ENCODE results near the gene STK38.
"Not testable (repeated sequence)": the region's sequence is repeated elsewhere in the genome, so short reads cannot be mapped to it uniquely, and the experiment has no call there.

STK38 gene

DNA sequence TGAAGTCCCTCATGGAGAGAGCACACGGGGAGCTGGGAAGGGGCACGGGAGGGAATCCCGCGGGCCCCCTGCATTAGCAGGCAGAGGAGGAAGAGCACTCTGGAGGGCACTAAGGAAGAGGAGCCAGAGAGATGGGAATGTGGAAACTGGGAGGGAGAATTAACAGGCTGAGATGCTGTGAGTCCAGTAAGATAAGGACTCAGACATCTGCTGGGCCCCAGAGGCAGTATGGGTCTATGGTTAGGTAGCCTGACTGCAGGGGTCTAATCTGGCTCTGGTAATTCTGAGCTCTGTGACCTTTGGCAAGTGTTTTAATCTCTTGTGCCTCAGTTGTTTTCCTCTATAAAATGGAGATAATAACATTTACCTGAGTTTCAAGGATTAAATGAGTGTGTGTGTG is 31.2 kb upstream of the STK38 start:
- H3K9me3 ChIP-seq (replicated peaks; ENCODE audit: low read length): no peaks in the 10 kb centered on the region
- peaks cover 40% of the 10 kb centered on the region for H3K4me1 ChIP-seq (ENCODE audit: control insufficient read depth, insufficient read depth, low read length)
- H3K4me3 ChIP-seq (ENCODE audit: low read length): no peak overlapping the region
- H3K36me3 ChIP-seq (ENCODE audit: insufficient read depth, low read length): no peaks in the 10 kb centered on the region
- no peak overlapping the region for H3K4me2 ChIP-seq (ENCODE audit: low read length)
- H3K9ac ChIP-seq (ENCODE audit: low read depth, low read length): no peak overlapping the region
- no peaks in the 10 kb centered on the region for H3K27me3 ChIP-seq (ENCODE audit: control insufficient read depth, insufficient read depth, low read length)

DNA sequence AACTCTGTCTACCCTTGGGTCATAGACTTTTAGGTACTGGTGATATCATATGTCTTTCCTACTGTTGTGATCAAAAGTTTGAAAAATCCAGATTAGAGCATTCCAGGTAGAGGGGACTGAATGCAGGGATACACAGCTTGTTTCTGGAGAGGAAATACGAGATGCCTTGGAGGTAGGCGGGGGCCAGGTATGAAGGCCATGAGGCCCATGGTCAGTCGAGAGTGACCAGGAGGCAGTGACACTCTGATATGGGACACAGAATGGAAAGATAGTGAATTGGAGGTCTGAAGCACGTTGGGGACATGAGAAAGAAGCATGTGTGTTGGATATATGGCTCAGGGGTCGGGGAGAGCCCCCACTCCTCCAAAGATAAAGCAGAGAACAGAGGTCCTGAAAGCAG is 30.8 kb upstream of the STK38 start:
- no peak overlapping the region for H3K9ac ChIP-seq (ENCODE audit: low read depth, low read length)
- peaks cover 40% of the 10 kb centered on the region for H3K4me1 ChIP-seq (ENCODE audit: control insufficient read depth, insufficient read depth, low read length)
- H3K4me3 ChIP-seq (ENCODE audit: low read length): no peak overlapping the region
- H3K9me3 ChIP-seq (replicated peaks; ENCODE audit: low read length): no peaks in the 10 kb centered on the region
- H3K27me3 ChIP-seq (ENCODE audit: control insufficient read depth, insufficient read depth, low read length): no peaks in the 10 kb centered on the region
- H3K36me3 ChIP-seq (ENCODE audit: insufficient read depth, low read length): no peaks in the 10 kb centered on the region
- H3K4me2 ChIP-seq (ENCODE audit: low read length): peak overlapping the region; percentile 6

DNA sequence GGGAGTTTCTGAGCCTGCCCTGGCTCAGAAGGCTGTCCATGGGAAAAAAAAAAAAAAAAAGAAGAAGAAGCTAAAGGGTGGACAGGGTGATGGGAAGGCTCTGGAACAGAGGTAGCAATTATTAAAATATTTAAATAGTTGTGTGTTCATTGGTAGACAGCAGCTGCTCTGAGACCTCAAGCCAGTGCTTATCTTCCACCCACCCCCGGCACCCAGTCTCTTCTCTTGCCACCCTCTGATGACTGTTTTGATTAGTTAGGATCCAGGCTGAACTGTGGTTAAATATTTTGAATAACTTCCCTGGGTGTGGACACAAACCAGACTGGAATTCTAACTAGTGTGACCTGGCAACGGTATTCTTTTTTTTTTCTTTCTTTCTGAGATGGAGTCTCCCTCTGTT is 30.0 kb upstream of the STK38 start:
- Histone ChIP-seq H3K27me3 (ENCODE audit: control insufficient read depth, insufficient read depth, low read length) (no peaks in the 10 kb centered on the region), H3K4me2 (ENCODE audit: low read length) (peak overlapping the region; percentile 33), H3K9me3 (replicated peaks; ENCODE audit: low read length) (no peaks in the 10 kb centered on the region), H3K36me3 (ENCODE audit: insufficient read depth, low read length) (no peaks in the 10 kb centered on the region), H3K4me1 (ENCODE audit: control insufficient read depth, insufficient read depth, low read length) (peaks cover 40% of the 10 kb centered on the region), H3K9ac (ENCODE audit: low read depth, low read length) (peak overlapping the region; percentile 25), H3K4me3 (ENCODE audit: low read length) (no peak overlapping the region)

DNA sequence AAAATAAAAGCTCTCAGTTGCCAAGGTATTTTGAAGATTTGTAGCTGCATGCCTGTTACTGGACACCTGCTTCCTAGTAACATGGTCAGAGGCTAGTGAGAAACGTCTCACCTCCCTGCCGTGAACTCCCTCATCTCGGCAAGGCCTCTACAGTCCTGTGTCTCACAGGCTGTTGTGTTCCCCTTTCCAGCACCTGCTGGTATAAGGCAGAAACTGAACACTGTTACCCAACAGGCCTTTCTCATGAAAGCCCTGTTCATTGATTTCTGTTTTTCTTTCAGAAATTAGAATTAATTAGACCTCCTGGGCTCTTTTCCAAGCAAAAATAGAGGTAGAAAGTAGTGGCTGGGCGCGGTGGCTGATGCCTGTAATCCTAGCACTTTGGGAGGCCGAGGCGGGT is 29.3 kb upstream of the STK38 start:
- Histone ChIP-seq H3K9me3 (replicated peaks; ENCODE audit: low read length) (no peaks in the 10 kb centered on the region), H3K4me2 (ENCODE audit: low read length) (no peak overlapping the region), H3K36me3 (ENCODE audit: insufficient read depth, low read length) (no peaks in the 10 kb centered on the region), H3K9ac (ENCODE audit: low read depth, low read length) (peak overlapping the region; percentile 25), H3K27me3 (ENCODE audit: control insufficient read depth, insufficient read depth, low read length) (no peaks in the 10 kb centered on the region), H3K4me1 (ENCODE audit: control insufficient read depth, insufficient read depth, low read length) (peaks cover 36% of the 10 kb centered on the region), H3K4me3 (ENCODE audit: low read length) (no peak overlapping the region)

DNA sequence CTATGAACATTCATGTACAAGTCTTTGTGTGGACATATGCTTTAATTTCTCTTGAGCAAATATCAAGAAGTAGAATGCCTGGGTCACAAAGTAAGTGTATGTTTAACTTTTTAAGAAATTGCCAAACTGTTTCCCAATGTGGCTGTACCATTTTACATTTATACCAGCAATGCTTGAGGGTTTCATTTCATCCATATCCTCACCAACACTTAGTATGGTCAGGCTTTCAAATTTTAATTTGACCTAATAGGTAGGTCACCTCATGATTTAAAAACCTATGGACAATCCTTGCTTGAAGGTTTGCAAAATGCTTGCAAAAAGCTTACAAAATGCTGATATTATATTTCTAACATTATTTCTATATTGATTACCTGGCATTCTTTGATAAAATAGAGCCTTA is 27.4 kb upstream of the STK38 start:
- no peaks in the 10 kb centered on the region for H3K27me3 ChIP-seq (ENCODE audit: control insufficient read depth, insufficient read depth, low read length)
- H3K4me1 ChIP-seq (ENCODE audit: control insufficient read depth, insufficient read depth, low read length): peaks cover 31% of the 10 kb centered on the region
- no peaks in the 10 kb centered on the region for H3K9me3 ChIP-seq (replicated peaks; ENCODE audit: low read length)

DNA sequence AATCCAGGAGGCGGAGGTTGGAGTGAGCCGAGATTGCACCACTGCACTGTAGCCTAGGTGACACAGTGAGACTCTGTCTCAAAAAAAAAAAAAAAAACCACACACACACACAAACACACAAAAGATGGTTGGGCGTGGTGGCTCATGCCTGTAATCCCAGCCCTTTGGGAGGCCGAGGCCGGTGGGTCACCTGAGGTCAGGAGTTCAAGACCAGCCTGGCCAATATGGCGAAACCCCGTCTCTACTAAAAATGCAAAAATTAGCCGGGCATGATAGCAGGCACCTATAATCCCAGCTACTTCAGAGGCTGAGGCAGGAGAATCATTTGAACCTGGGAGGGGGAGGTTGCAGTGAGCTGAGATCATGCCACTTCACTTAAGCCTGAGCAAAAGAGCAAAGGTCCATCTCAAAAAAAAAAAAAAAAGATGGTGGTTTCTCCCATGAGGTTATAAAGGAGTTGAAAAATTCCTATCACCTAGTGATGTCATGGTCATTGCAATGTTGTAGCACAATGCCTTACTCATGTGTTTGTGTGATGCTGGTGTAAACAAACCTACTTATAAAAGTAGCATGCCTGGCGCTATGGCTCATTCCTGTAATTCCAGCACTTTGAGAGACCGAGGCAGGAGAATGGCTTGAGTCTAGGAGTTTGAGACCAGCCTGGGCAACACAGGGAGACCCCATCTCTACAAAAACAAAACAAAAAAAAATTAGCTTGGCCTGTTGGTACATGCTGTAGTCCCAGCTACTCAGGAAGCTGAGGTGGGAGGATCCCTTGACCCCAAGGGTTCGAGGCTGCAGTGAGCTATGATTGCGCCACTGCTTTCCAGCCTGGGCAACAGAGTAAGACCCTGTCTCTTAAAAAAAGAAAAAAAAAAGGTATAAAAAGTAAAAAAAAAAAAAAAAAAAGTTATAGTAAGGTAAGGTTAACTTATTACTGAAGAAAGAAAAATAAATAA is 25.4 kb upstream of the STK38 start:
- not testable (repeated sequence) for H3K4me2 ChIP-seq (ENCODE audit: low read length); H3K9ac ChIP-seq (ENCODE audit: low read depth, low read length); H3K27me3 ChIP-seq (ENCODE audit: control insufficient read depth, insufficient read depth, low read length); H3K36me3 ChIP-seq (ENCODE audit: insufficient read depth, low read length); H3K4me3 ChIP-seq (ENCODE audit: low read length); H3K9me3 ChIP-seq (replicated peaks; ENCODE audit: low read length)
- peaks cover 11% of the 10 kb centered on the region for H3K4me1 ChIP-seq (ENCODE audit: control insufficient read depth, insufficient read depth, low read length)

More for the DNA sequence above, 27.4 kb upstream of the STK38 start:
- no peaks in the 10 kb centered on the region for H3K36me3 ChIP-seq (ENCODE audit: insufficient read depth, low read length)
- no peak overlapping the region for H3K9ac ChIP-seq (ENCODE audit: low read depth, low read length)
- H3K4me3 ChIP-seq (ENCODE audit: low read length): no peak overlapping the region
- H3K4me2 ChIP-seq (ENCODE audit: low read length): no peak overlapping the region

DNA sequence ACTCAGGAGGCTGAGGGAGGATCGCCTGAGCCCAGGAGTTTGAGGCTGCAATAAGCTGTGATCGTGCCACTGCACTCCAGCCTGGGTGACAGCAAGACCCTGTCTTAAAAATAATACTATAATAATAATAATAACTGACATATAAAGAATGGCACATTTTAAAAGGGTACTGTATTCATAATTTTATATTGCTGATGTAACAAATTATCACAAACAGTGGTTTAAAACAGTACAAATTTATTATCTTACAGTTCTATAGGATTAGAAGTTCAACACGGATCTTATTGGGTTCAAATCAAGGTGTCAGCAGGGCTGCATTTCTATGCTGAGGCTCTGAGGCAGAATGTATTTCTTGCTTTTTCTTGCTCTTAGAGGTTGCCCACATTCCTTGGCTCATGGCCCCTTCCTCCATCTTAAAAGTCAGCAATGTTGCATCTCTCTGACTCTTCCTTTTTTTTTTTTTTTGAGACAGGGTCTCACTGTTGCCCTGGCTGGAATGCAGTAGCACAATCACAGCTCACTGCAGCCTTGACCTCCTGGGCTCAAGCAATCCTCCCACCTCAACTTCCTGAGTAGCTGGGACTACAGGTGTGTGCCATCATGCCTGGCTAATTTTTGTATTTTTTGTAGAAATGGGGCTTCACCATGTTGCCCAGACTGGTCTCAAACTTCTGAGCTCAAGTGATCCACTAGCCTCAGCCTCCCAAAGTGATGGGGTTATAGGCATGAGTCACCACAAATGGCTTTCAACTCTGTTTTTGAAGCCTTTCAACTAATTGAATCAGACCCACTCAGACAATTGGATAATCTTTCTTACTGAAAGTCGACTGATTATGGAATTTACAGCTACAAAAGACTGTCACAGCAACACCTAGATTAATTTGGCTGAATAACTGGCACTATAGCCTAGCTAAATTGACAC is 24.1 kb upstream of the STK38 start:
- H3K27me3 ChIP-seq (ENCODE audit: control insufficient read depth, insufficient read depth, low read length): no peaks in the 10 kb centered on the region
- no peaks in the 10 kb centered on the region for H3K4me1 ChIP-seq (ENCODE audit: control insufficient read depth, insufficient read depth, low read length)
- no peaks in the 10 kb centered on the region for H3K36me3 ChIP-seq (ENCODE audit: insufficient read depth, low read length)
- no peak overlapping the region for H3K4me2 ChIP-seq (ENCODE audit: low read length)
- H3K9ac ChIP-seq (ENCODE audit: low read depth, low read length): no peak overlapping the region
- H3K9me3 ChIP-seq (replicated peaks; ENCODE audit: low read length): no peaks in the 10 kb centered on the region
- H3K4me3 ChIP-seq (ENCODE audit: low read length): no peak overlapping the region

DNA sequence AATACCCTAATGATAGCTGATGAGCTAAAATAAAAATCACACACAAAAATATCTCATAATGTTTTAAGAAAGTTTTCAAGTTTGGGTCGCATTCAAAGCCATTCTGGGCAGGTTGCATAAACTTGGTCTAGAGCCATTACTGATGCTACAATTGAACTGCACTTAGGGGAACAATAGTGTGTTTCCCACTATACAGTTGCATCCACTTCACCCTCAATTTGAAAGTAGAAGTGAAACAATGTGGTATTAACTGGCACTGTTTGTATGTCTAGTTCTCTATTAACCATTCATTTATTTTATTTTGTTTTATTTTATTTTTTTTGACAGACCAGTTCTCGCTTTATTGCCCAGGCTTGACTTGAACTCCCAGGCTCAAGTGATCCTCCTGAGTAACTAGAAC is 23.0 kb upstream of the STK38 start:
- Histone ChIP-seq H3K4me2 (ENCODE audit: low read length) (no peak overlapping the region), H3K36me3 (ENCODE audit: insufficient read depth, low read length) (no peaks in the 10 kb centered on the region), H3K9me3 (replicated peaks; ENCODE audit: low read length) (no peaks in the 10 kb centered on the region), H3K4me3 (ENCODE audit: low read length) (no peak overlapping the region), H3K9ac (ENCODE audit: low read depth, low read length) (no peak overlapping the region), H3K27me3 (ENCODE audit: control insufficient read depth, insufficient read depth, low read length) (no peaks in the 10 kb centered on the region), H3K4me1 (ENCODE audit: control insufficient read depth, insufficient read depth, low read length) (no peaks in the 10 kb centered on the region)

DNA sequence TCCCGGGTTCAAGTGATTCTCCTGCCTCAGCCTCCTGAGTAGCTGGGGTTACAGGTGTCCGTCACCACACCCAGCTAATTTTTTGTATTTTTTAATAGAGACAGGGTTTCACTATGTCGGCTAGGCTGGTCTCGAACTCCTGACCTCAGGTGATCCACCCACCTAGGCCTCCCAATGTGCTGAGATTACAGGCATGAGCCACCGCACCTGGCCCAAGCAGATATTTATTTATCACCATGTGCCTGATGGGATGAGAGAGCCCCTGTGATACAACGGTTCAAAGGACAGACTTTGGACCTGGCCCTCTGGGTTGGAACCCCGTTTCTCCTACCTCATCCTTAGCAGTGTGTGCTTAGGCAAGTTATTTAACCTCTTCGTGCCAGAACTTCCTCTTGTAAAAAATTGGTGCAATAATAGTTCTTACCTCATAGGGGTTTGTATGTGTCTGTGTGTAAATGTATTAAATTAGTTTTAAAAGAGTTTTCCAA is 19.2 kb upstream of the STK38 start:
- no peak overlapping the region for H3K4me2 ChIP-seq (ENCODE audit: low read length)
- H3K9me3 ChIP-seq (replicated peaks; ENCODE audit: low read length): no peaks in the 10 kb centered on the region
- H3K4me3 ChIP-seq (ENCODE audit: low read length): no peak overlapping the region
- no peaks in the 10 kb centered on the region for H3K4me1 ChIP-seq (ENCODE audit: control insufficient read depth, insufficient read depth, low read length)
- H3K36me3 ChIP-seq (ENCODE audit: insufficient read depth, low read length): no peaks in the 10 kb centered on the region
- H3K9ac ChIP-seq (ENCODE audit: low read depth, low read length): no peak overlapping the region
- H3K27me3 ChIP-seq (ENCODE audit: control insufficient read depth, insufficient read depth, low read length): peaks cover 3% of the 10 kb centered on the region

DNA sequence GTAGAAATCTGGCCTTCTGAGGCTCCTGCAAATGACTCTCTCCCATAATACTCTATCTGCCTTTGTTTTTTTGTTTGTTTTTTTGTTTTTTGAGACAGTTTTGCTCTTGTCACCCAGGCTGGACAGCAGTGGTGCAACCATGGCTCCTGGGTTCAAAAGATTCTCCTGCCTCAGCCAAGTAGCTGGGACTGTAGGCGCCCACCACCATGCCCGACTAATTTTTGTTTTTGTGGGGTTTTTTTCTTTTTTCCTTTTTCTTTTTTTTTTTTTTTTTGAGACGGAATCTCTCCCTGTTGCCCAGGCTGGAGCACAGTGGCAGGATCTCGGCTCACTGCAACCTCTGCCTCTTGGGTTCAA is 16.6 kb upstream of the STK38 start:
- Histone ChIP-seq H3K27me3 (ENCODE audit: control insufficient read depth, insufficient read depth, low read length) (peaks cover 10% of the 10 kb centered on the region), H3K9me3 (replicated peaks; ENCODE audit: low read length) (no peaks in the 10 kb centered on the region), H3K4me3 (ENCODE audit: low read length) (no peak overlapping the region), H3K4me2 (ENCODE audit: low read length) (no peak overlapping the region), H3K9ac (ENCODE audit: low read depth, low read length) (no peak overlapping the region), H3K4me1 (ENCODE audit: control insufficient read depth, insufficient read depth, low read length) (no peaks in the 10 kb centered on the region), H3K36me3 (ENCODE audit: insufficient read depth, low read length) (no peaks in the 10 kb centered on the region)

DNA sequence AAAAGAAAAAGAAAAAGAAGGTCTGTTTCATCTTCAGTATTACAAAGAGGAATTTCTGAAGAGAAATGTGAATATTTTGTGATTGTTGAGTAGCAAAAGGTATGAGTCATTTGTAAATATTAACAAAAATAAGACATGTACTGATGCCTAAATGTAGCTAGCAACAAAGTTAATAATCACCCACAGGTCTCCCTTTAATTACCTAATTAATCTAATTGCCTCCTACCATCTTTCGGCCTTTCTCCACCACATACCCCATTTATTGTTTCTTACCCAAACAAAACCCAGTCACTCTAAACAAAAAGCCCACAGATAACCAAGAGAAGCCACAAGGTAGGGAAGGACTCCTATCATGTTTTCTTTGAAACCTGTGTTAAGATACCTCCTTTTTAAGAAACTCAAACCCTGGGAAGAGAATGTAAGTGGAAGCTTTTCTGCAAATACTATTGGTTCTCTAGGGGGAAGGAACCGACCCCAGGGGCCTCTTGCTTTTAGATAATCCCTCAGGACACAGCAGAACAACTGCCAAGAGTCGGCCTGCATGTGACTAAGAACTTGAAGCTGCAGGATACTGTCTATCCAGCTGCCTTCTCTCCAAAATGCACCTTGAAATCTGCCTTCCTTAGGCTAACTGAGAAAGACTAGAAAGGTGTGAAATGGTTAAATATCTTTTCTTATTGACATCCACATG is 16.1 kb upstream of the STK38 start:
- Histone ChIP-seq H3K27me3 (ENCODE audit: control insufficient read depth, insufficient read depth, low read length) (peaks cover 10% of the 10 kb centered on the region), H3K4me3 (ENCODE audit: low read length) (no peak overlapping the region), H3K4me2 (ENCODE audit: low read length) (no peak overlapping the region), H3K9ac (ENCODE audit: low read depth, low read length) (no peak overlapping the region), H3K9me3 (replicated peaks; ENCODE audit: low read length) (no peaks in the 10 kb centered on the region), H3K36me3 (ENCODE audit: insufficient read depth, low read length) (no peaks in the 10 kb centered on the region), H3K4me1 (ENCODE audit: control insufficient read depth, insufficient read depth, low read length) (no peaks in the 10 kb centered on the region)
